Measurements from ENCODE around the gene LCE3B.

DNA sequence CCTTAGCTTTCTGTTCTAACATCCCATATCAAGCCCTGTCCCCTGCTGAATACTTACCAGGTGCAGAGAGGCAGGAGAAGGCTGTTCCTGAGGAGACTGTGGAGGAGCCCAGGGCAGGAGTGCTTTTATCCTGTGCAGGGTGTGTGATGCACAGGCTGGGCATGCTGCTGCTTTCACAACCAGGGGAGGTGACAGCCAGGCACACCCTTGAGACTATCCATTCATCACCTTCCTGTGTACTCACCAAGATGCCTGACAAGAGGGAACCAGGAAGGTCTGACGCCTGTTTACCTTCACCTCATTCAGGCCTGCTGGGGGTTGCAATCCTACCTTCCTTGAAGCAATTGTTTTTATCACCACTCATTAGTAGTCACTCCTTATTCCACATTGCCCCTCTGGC is 46.9 kb upstream of the LCE3B start, which contains the start of gene LCE3E:
- TF ChIP-seq, protein P1, sequence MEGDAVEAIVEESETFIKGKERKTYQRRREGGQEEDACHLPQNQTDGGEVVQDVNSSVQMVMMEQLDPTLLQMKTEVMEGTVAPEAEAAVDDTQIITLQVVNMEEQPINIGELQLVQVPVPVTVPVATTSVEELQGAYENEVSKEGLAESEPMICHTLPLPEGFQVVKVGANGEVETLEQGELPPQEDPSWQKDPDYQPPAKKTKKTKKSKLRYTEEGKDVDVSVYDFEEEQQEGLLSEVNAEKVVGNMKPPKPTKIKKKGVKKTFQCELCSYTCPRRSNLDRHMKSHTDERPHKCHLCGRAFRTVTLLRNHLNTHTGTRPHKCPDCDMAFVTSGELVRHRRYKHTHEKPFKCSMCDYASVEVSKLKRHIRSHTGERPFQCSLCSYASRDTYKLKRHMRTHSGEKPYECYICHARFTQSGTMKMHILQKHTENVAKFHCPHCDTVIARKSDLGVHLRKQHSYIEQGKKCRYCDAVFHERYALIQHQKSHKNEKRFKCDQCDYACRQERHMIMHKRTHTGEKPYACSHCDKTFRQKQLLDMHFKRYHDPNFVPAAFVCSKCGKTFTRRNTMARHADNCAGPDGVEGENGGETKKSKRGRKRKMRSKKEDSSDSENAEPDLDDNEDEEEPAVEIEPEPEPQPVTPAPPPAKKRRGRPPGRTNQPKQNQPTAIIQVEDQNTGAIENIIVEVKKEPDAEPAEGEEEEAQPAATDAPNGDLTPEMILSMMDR (IDR thresholded peaks at IDR 0.05 in 4 of 5, conservative IDR thresholded peaks at IDR 0.05 in 1 of 5), result no peak
- no peak for TF ChIP-seq POLR2A (IDR thresholded peaks at IDR 0.05)
